ENCODE measurements around the gene HBD.

- TF ChIP-seq POLR2A (IDR thresholded peaks at IDR 0.05) (no peak), CTCF (IDR thresholded peaks at IDR 0.05) (no peak), POLR2AphosphoS5 (IDR thresholded peaks at IDR 0.05; ENCODE audit: insufficient read depth in 1 of 2, low read depth in 1 of 2) (no peak)
Observed at GRCh38 chr11:5242208-5242607, 7.9 kb upstream of the HBD start.

Measured in vagina (tissue), 2 donors.